Measurements from ENCODE around the gene SLC25A30. TPM values are rescaled to one million over a fixed set of nuclear protein-coding genes. Genes with fewer than 3 reads are reported as not detected.

SLC25A30 gene
- total RNA-seq, 3 donors from 2014 or later = 11.7 to 20.3 (median 14.4) TPM

DNA sequence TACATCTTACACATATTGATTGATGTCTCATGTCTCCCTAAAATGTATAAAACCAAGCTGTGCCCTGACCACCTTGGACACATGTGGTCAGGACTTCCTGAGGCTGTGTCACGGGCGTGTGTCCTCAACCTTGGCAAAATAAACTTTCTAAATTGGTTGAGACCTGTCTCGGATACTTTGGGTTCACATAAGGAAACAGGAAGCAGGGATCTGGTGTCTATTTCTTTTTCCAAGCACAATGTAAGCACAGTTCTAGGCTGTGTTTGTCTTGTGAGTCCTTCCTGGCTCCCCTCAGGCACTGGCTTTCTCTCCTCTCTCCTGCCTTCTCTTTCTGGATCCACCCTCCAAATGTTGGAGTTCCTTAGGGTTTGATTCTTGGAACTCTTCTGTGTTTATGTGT is 49.6 kb downstream of the SLC25A30 start:
- no peaks in the 10 kb centered on the region for H3K27me3 ChIP-seq
- intact Hi-C loops (cut with DNase I; ENCODE audit: low total_unique reads) = no loop called here
- TF ChIP-seq, protein P1, sequence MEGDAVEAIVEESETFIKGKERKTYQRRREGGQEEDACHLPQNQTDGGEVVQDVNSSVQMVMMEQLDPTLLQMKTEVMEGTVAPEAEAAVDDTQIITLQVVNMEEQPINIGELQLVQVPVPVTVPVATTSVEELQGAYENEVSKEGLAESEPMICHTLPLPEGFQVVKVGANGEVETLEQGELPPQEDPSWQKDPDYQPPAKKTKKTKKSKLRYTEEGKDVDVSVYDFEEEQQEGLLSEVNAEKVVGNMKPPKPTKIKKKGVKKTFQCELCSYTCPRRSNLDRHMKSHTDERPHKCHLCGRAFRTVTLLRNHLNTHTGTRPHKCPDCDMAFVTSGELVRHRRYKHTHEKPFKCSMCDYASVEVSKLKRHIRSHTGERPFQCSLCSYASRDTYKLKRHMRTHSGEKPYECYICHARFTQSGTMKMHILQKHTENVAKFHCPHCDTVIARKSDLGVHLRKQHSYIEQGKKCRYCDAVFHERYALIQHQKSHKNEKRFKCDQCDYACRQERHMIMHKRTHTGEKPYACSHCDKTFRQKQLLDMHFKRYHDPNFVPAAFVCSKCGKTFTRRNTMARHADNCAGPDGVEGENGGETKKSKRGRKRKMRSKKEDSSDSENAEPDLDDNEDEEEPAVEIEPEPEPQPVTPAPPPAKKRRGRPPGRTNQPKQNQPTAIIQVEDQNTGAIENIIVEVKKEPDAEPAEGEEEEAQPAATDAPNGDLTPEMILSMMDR (IDR thresholded peaks at IDR 0.05) = no peak
- TF ChIP-seq POLR2A (IDR thresholded peaks at IDR 0.05) = no peak
- TF ChIP-seq POLR2AphosphoS5 (IDR thresholded peaks at IDR 0.05) = no peak
- no peaks in the 10 kb centered on the region for H3K9me3 ChIP-seq
- H3K4me1 ChIP-seq = no peaks in the 10 kb centered on the region
- H3K27ac ChIP-seq = peak overlapping the region; percentile 62 to 73
- H3K36me3 ChIP-seq = no peaks in the 10 kb centered on the region
- H3K4me3 ChIP-seq = no peak overlapping the region
- DNase-seq (ENCODE audit: low spot score in 2 of 2) = no peak

DNA sequence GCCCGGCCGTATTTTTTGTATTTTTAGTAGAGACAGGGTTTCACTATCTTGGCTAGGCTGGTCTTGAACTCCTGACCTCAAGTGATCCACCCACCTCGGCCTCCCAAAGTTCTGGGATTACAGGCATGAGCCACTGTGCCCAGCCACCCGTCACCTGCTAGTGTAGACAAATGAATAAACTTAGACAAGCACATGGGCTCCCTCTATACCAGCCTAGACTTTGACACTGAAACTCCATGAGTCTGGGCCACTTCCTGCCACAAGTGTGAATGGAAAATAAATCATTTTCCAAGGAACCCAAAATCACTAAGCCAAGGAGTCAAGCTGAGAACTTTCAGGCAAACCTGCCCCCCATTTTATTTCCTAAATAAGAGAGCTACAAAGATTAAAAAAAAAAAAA is 50.2 kb downstream of the SLC25A30 start:
- H3K27ac ChIP-seq = peak overlapping the region; percentile 20 to 73
- no peaks in the 10 kb centered on the region for H3K27me3 ChIP-seq
- no peaks in the 10 kb centered on the region for H3K4me1 ChIP-seq
- TF ChIP-seq POLR2A (IDR thresholded peaks at IDR 0.05) = no peak
- TF ChIP-seq POLR2AphosphoS5 (IDR thresholded peaks at IDR 0.05) = no peak
- TF ChIP-seq, protein P1 (IDR thresholded peaks at IDR 0.05) = no peak
- DNase-seq (ENCODE audit: low spot score in 2 of 2) = no peak
- no peak overlapping the region for H3K4me3 ChIP-seq
- no peaks in the 10 kb centered on the region for H3K9me3 ChIP-seq
- no peaks in the 10 kb centered on the region for H3K36me3 ChIP-seq
- intact Hi-C loops (cut with DNase I; ENCODE audit: low total_unique reads) = no loop called here

DNA sequence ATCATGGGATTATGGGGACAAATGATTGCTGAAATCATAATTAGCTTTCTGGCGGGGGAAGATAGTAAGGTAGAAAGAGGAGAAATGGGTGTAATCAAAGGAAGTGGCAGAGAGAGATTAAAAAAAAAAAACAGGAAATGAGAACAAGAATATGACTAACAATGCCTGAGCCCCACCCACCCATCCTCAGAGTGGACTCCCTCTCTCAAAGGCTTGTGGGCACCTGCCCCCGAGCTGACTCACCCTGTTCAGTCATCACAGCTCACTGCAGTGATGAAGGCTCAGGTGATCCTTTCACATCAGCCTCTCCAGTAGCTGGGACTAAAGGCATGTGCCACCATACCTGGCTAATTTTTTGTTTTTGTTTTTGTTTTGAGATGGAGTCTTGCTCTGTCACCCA is 50.8 kb downstream of the SLC25A30 start:
- H3K36me3 ChIP-seq = no peaks in the 10 kb centered on the region
- intact Hi-C loops (cut with DNase I; ENCODE audit: low total_unique reads) = no loop called here
- H3K4me3 ChIP-seq = no peak overlapping the region
- H3K4me1 ChIP-seq = no peaks in the 10 kb centered on the region
- TF ChIP-seq POLR2A (IDR thresholded peaks at IDR 0.05) (no peak), POLR2AphosphoS5 (IDR thresholded peaks at IDR 0.05) (no peak)
- TF ChIP-seq, protein P1 (IDR thresholded peaks at IDR 0.05) = no peak
- no peaks in the 10 kb centered on the region for H3K27me3 ChIP-seq
- no peaks in the 10 kb centered on the region for H3K9me3 ChIP-seq
- DNase-seq (ENCODE audit: low spot score in 2 of 2) = peak in 1 of 2 donors; percentile 63
- peak overlapping the region in 1 of 2 donors; percentile 73 for H3K27ac ChIP-seq

DNA sequence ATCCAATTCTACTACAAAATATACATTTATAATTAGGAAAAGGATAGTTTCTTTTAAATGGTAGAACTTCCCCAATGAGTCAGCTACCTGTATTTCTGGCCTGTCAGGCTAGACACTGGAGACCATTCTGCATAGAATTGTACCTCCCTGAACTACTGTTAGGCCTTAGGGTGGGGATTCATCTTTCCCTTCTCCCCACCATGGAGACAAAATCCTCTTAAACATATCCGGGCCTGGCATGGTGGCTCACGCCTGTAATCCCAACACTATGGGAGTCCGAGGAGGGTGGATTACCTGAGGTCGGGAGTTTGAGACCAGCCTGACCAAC is 52.7 kb downstream of the SLC25A30 start:
- TF ChIP-seq POLR2AphosphoS5 (IDR thresholded peaks at IDR 0.05) (no peak), POLR2A (IDR thresholded peaks at IDR 0.05) (no peak)
- TF ChIP-seq, protein P1 (IDR thresholded peaks at IDR 0.05) = no peak
- no peak for DNase-seq (ENCODE audit: low spot score in 2 of 2)
- intact Hi-C loops (cut with DNase I; ENCODE audit: low total_unique reads) = no loop called here

DNA sequence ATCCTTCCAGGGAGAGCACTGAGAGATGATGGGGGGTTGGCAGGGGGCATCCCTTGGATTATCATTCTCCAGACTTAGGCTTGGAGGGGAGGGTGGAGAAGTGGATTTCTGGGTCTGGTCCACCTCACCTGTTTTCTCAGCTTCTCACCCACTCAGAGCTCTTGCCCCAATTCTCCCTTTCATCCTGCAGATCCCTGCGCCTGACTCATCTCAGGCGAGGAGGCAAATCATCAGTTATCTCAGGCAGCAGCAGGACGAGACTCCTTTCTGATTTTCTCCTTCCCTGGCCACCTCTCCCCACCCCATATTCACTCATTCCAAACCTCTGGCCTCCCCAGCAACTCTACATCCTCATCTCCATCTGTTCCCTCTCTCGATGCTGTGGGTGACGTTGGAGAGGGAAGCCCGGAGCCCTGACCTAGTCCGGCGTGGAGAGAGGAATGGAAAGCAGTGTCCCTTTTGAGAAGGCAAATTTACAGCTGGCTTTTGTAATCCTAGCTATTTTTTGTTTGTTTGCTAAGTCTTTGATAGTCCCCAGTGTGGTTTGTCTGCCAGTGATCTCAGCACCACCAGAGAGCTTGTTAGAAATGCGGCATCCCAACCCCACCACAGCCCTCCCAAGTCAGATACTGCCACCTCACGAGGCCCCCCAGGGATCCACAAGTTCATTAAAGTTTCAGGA is 53.2 kb downstream of the SLC25A30 start:
- H3K27ac ChIP-seq = no peak overlapping the region
- TF ChIP-seq, protein P1 (IDR thresholded peaks at IDR 0.05) = no peak
- TF ChIP-seq POLR2A (IDR thresholded peaks at IDR 0.05) (no peak), POLR2AphosphoS5 (IDR thresholded peaks at IDR 0.05) (no peak)
- intact Hi-C loops (cut with DNase I; ENCODE audit: low total_unique reads) = no loop called here

More for the DNA sequence above, 52.7 kb downstream of the SLC25A30 start:
- Histone ChIP-seq H3K27ac (no peak overlapping the region), H3K9me3 (no peaks in the 10 kb centered on the region), H3K4me3 (no peak overlapping the region), H3K4me1 (no peaks in the 10 kb centered on the region), H3K36me3 (no peaks in the 10 kb centered on the region), H3K27me3 (no peaks in the 10 kb centered on the region)

More for the DNA sequence above, 53.2 kb downstream of the SLC25A30 start:
- no peaks in the 10 kb centered on the region for H3K27me3 ChIP-seq
- H3K36me3 ChIP-seq = no peaks in the 10 kb centered on the region
- H3K4me3 ChIP-seq = no peak overlapping the region
- no peaks in the 10 kb centered on the region for H3K9me3 ChIP-seq
- no peaks in the 10 kb centered on the region for H3K4me1 ChIP-seq
- DNase-seq (ENCODE audit: low spot score in 2 of 2) = no peak
